A673 (cell line): ENCODE data around the gene VWC2.

Experiments
- CTCF ChIP-seq: fragments of 300-800, 200-600 bp; sonication (generic); conservative IDR thresholded peaks from 2 replicates; pipeline ENCODE4 v1.5.1; 2017; ENCODE audit warnings: low read depth, mild to moderate bottlenecking, antibody characterized with exemption, low read length, moderate library complexity, mixed read lengths
- EZH2 ChIP-seq: fragments of 200-600 bp; sonication (generic); IDR thresholded peaks from 2 replicates; pipeline ENCODE4 v1.6.1; 2017; ENCODE audit warnings: borderline replicate concordance, low read depth, mild to moderate bottlenecking, mixed read lengths, antibody characterized with exemption, low read length; ENCODE audit not compliant: poor library complexity, severe bottlenecking

GRCh38 chr7:49823566-49823965 lies 50.1 kb downstream of the VWC2 start:
- TF ChIP-seq CTCF (no peak), EZH2 (no peak)
